Astrocyte (in vitro differentiated cells and primary cell): ENCODE results near the gene ASIC3. TPM values are rescaled to one million over a fixed set of nuclear protein-coding genes. Genes with fewer than 3 reads are reported as not detected.

ENCODE experiments used
- DNase-seq: peaks from one replicate; pipeline ENCODE4 v3.0.0-alpha.2; 2010; ENCODE audit warnings: low read depth
- FAIRE-seq: peaks from 2 replicates; lab custom pipeline; 2011; peaks lifted over from hg19 to GRCh38; lab: Jason Lieb, UNC
- H2AFZ ChIP-seq: 2 replicates; pipeline ENCODE4 v1.6.0; 2012; ENCODE audit warnings: low read depth, low read length, inconsistent platforms
- H3K27ac ChIP-seq: 2 replicates; pipeline ENCODE4 v1.5.1; 2011; ENCODE audit warnings: low read depth, low read length, inconsistent platforms
- H3K27me3 ChIP-seq: 2 replicates; pipeline ENCODE4 v1.6.0; 2011; ENCODE audit warnings: low read length, inconsistent platforms; ENCODE audit not compliant: insufficient read depth
- H3K36me3 ChIP-seq: 2 replicates; pipeline ENCODE4 v1.5.1; 2011; ENCODE audit warnings: low read length, inconsistent platforms; ENCODE audit not compliant: insufficient read depth
- H3K4me1 ChIP-seq: 2 replicates; pipeline ENCODE4 v1.5.1; 2011; ENCODE audit warnings: low read length, inconsistent platforms; ENCODE audit not compliant: insufficient read depth
- H3K4me2 ChIP-seq: 2 replicates; pipeline ENCODE4 v1.6.0; 2012; ENCODE audit warnings: low read length, inconsistent platforms
- H3K4me3 ChIP-seq: 2 replicates; pipeline ENCODE4 v1.5.1; 2011; ENCODE audit warnings: low read depth, mild to moderate bottlenecking, low read length, inconsistent platforms; ENCODE audit not compliant: insufficient read depth
- H3K79me2 ChIP-seq: 2 replicates; pipeline ENCODE4 v1.6.0; 2012; ENCODE audit warnings: mild to moderate bottlenecking, low read length, inconsistent platforms; ENCODE audit not compliant: insufficient read depth
- H3K9ac ChIP-seq: 2 replicates; pipeline ENCODE4 v1.6.0; 2012; ENCODE audit warnings: mild to moderate bottlenecking, low read length, inconsistent platforms
- H3K9me3 ChIP-seq: 2 replicates; pipeline ENCODE4 v1.5.1; 2012; ENCODE audit warnings: low read depth, mild to moderate bottlenecking, low read length, inconsistent platforms; ENCODE audit not compliant: insufficient read depth
- H4K20me1 ChIP-seq: 2 replicates; pipeline ENCODE4 v1.6.0; 2012; ENCODE audit warnings: low read length, inconsistent platforms; ENCODE audit not compliant: insufficient read depth
- H3K27ac Mint-ChIP-seq: one replicate; pipeline ENCODE4 v1.8.0; 2021; ENCODE audit warnings: mild to moderate bottlenecking, mixed read lengths; ENCODE audit not compliant: unreplicated experiment
- H3K27me3 Mint-ChIP-seq: one replicate; pipeline ENCODE4 v1.8.0; 2021; ENCODE audit warnings: low read depth, mixed read lengths; ENCODE audit not compliant: unreplicated experiment
- H3K36me3 Mint-ChIP-seq: one replicate; pipeline ENCODE4 v1.8.0; 2021; ENCODE audit warnings: low read depth, mixed read lengths; ENCODE audit not compliant: unreplicated experiment
- H3K4me1 Mint-ChIP-seq: one replicate; pipeline ENCODE4 v1.8.0; 2021; ENCODE audit warnings: low read depth, mixed read lengths; ENCODE audit not compliant: unreplicated experiment
- H3K4me3 Mint-ChIP-seq: one replicate; pipeline ENCODE4 v1.8.0; 2021; ENCODE audit warnings: mild to moderate bottlenecking, moderate library complexity, mixed read lengths; ENCODE audit not compliant: unreplicated experiment
- H3K9me3 Mint-ChIP-seq: one replicate; pipeline ENCODE4 v1.8.0; 2021; ENCODE audit warnings: mild to moderate bottlenecking, mixed read lengths; ENCODE audit not compliant: unreplicated experiment
- EZH2 ChIP-seq: IDR thresholded peaks from 2 replicates; pipeline ENCODE4 v1.6.1; 2012; ENCODE audit warnings: mild to moderate bottlenecking, low read length, inconsistent platforms; ENCODE audit not compliant: insufficient read depth
- total RNA-seq: library from RNA; stranded (reverse); gene quantifications from 2 replicates; pipeline ENCODE4 v1.2.1, GENCODE V29; 2021
- TF ChIP-seq, protein P1 (sequence below): IDR thresholded peaks from 2 replicates; pipeline ENCODE4 v1.5.1; 2011; ENCODE audit warnings: low read depth, mild to moderate bottlenecking, inconsistent platforms, low read length, moderate library complexity; ENCODE audit not compliant: insufficient read depth

ASIC3 gene
- total RNA-seq, 1 donor from 2014 or later, result 3.9 TPM

DNA sequence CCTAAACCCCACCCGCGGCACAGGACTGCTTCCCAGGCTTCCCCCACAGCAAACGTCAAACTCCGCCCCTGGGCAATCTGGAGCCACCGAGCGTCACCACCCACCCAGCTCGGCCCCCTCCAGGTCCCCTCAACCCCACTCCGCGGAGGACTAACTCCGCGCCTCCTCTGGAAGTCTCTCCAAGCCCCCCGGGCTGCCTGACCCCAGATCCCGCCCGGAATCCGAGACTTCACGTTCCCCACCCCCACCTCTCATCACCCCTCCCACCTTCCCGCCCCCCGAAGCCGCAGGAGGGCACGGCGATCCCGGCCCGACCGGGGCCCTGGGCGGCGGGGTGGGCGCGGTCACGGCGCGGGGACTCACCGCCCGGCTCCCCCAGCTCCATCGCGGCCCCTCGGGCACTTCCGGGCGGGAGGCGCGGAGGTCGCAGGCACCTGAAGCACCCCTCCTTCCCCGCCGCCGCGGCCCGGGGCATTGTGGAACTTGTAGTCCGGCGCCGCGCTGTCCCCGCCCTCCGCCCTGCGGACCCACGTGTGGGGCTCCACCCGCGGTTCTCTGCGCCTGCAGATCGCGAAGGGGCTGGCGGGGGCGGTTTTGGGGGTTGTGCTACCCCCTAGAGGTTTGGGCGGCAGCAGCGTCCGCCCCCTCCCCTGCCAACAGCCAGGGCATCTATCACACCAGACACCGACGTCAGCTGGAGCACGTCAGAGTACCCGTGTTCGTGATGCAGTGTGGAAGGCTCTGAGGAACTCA is 34.9 kb downstream of the ASIC3 start, which contains the start of gene TMUB1:
Gene TMUB1 (minus strand): TSS at position 423 of the 753 bp plus-strand sequence. CDS start 930 bp downstream, outside the sequence.
- Histone ChIP-seq H3K36me3 (no peaks in the 10 kb centered on the region), H3K27ac (peak within 1 kb of the TSS; percentile 58), H3K9ac (peak within 1 kb of the TSS; percentile 95), H2AFZ (peak within 1 kb of the TSS; percentile 86), H3K4me2 (peak within 1 kb of the TSS; percentile 87), H3K9me3 (no peaks in the 10 kb centered on the region), H3K4me3 (peak within 1 kb of the TSS; percentile 62), H3K79me2 (peaks cover 52% of the 10 kb centered on the region), H3K27me3 (no peaks in the 10 kb centered on the region), H3K4me1 (peaks cover 47% of the 10 kb centered on the region), H4K20me1 (peaks cover 29% of the 10 kb centered on the region)
- Mint-ChIP-seq H3K4me3 (peak within 1 kb of the TSS; percentile 88), H3K36me3 (peaks cover under 1% of the 10 kb centered on the region), H3K27ac (peak within 1 kb of the TSS; percentile 79), H3K27me3 (no peaks in the 10 kb centered on the region), H3K9me3 (no peaks in the 10 kb centered on the region), H3K4me1 (peaks cover 20% of the 10 kb centered on the region)
- no peak for FAIRE-seq
- TF ChIP-seq, protein P1, sequence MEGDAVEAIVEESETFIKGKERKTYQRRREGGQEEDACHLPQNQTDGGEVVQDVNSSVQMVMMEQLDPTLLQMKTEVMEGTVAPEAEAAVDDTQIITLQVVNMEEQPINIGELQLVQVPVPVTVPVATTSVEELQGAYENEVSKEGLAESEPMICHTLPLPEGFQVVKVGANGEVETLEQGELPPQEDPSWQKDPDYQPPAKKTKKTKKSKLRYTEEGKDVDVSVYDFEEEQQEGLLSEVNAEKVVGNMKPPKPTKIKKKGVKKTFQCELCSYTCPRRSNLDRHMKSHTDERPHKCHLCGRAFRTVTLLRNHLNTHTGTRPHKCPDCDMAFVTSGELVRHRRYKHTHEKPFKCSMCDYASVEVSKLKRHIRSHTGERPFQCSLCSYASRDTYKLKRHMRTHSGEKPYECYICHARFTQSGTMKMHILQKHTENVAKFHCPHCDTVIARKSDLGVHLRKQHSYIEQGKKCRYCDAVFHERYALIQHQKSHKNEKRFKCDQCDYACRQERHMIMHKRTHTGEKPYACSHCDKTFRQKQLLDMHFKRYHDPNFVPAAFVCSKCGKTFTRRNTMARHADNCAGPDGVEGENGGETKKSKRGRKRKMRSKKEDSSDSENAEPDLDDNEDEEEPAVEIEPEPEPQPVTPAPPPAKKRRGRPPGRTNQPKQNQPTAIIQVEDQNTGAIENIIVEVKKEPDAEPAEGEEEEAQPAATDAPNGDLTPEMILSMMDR, result no peak
- TF ChIP-seq EZH2, result no peak
- no peak for DNase-seq

DNA sequence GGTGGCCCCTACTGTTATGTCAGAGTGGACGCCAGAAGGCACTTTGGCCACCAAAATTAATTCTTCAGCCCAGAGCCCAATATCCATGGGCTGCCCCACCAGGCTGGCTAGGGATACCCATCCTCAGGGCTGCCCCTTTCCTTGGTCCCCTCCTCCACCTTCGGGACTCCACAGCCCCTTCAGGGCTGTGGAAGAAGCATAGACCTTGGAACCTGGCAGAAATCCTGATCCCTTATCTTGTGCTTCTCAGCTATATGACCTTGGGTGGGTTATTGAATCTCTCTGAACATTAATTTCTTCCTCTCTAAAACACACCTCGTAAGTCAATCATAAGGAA is 35.5 kb downstream of the ASIC3 start:
- H3K27me3 Mint-ChIP-seq, result no peaks in the 10 kb centered on the region
- no peaks in the 10 kb centered on the region for H3K36me3 ChIP-seq
- peaks cover 20% of the 10 kb centered on the region for H3K4me1 Mint-ChIP-seq
- TF ChIP-seq, protein P1, result no peak
- TF ChIP-seq EZH2, result no peak
- H3K79me2 ChIP-seq, result peaks cover 52% of the 10 kb centered on the region
- H3K9me3 ChIP-seq, result no peaks in the 10 kb centered on the region
- H3K4me1 ChIP-seq, result peaks cover 50% of the 10 kb centered on the region
- no peaks in the 10 kb centered on the region for H3K27me3 ChIP-seq
- peaks cover 29% of the 10 kb centered on the region for H4K20me1 ChIP-seq
- no peak overlapping the region for H3K27ac ChIP-seq
- DNase-seq, result no peak
- no peaks in the 10 kb centered on the region for H3K36me3 Mint-ChIP-seq
- peak overlapping the region; percentile 86 for H2AFZ ChIP-seq
- H3K4me3 Mint-ChIP-seq, result peak overlapping the region; percentile 76
- peak overlapping the region; percentile 62 for H3K4me3 ChIP-seq
- no peaks in the 10 kb centered on the region for H3K9me3 Mint-ChIP-seq
- no peak for FAIRE-seq
- peak overlapping the region; percentile 95 for H3K9ac ChIP-seq
- peak overlapping the region; percentile 87 for H3K4me2 ChIP-seq
- H3K27ac Mint-ChIP-seq, result no peak overlapping the region

DNA sequence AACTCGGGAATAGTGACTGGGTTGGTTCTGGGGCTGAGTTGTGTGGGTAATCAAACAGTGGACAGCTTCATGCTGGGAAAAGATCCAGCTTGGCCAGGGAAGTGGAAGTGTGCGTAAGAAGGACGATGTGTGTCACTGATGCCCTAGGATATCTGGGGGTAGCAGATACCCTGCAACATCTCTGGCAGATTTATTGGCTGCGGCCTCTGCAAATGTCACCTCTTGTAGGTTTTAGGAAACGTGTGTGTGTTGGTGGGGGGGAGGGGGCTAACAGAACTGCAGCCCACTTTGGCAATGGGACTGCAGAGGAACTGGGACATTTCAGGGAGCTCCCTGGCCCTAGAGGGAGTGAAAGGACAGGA is 37.0 kb downstream of the ASIC3 start:
- H3K4me1 Mint-ChIP-seq, result peaks cover 30% of the 10 kb centered on the region
- Histone ChIP-seq H3K27me3 (no peaks in the 10 kb centered on the region), H3K27ac (no peak overlapping the region), H4K20me1 (peaks cover 33% of the 10 kb centered on the region), H2AFZ (no peak overlapping the region), H3K4me3 (peak overlapping the region; percentile 47), H3K4me1 (peaks cover 51% of the 10 kb centered on the region), H3K79me2 (peaks cover 52% of the 10 kb centered on the region), H3K4me2 (peak overlapping the region; percentile 86), H3K9ac (no peak overlapping the region), H3K36me3 (no peaks in the 10 kb centered on the region), H3K9me3 (no peaks in the 10 kb centered on the region)
- no peaks in the 10 kb centered on the region for H3K27me3 Mint-ChIP-seq
- no peaks in the 10 kb centered on the region for H3K9me3 Mint-ChIP-seq
- DNase-seq (no peak), FAIRE-seq (no peak)
- H3K36me3 Mint-ChIP-seq, result no peaks in the 10 kb centered on the region
- H3K4me3 Mint-ChIP-seq, result peak overlapping the region; percentile 86
- peak overlapping the region; percentile 70 for H3K27ac Mint-ChIP-seq
- TF ChIP-seq, protein P1, result no peak
- TF ChIP-seq EZH2, result no peak
